ENCODE data around the gene KLHL20. TPM values are rescaled to one million over a fixed set of nuclear protein-coding genes. Genes with fewer than 3 reads are reported as not detected.
"Not testable (repeated sequence)": the region's sequence is repeated elsewhere in the genome, so short reads cannot be mapped to it uniquely, and the experiment has no call there.

KLHL20 gene
- total RNA-seq, 1 experiment from 2014 or later, result 15.3 TPM

- no peak overlapping the region for H3K4me3 ChIP-seq
- POLR2A ChIA-PET (ENCODE audit: unreplicated experiment), result no interaction called here
- H3K79me2 ChIP-seq (ENCODE audit: low read depth), result no peaks in the 10 kb centered on the region
- BruUV-seq (replicated peaks), result no TSS peak
- H3K27ac ChIP-seq, result no peak overlapping the region
- intact Hi-C loops (cut with micrococcal nuclease; ENCODE audit: unreplicated experiment), result no loop called here
- H3K36me3 ChIP-seq (ENCODE audit: low read depth), result no peaks in the 10 kb centered on the region; the same call in 1 of the 2 replicates
- no peaks in the 10 kb centered on the region; the same call in 1 of the 2 replicates for H3F3A ChIP-seq (ENCODE audit: insufficient read depth, low read depth)
- no peak overlapping the region for H2AFZ ChIP-seq
- DNase-seq, result no peak
- H4K20me1 ChIP-seq (ENCODE audit: insufficient read depth), result no peaks in the 10 kb centered on the region
- H3K27me3 ChIP-seq (ENCODE audit: insufficient read depth, low read depth), result no peaks in the 10 kb centered on the region
- no peaks in the 10 kb centered on the region for H3K9me3 ChIP-seq (ENCODE audit: insufficient read depth, low read depth)
- CTCF ChIA-PET, result interaction anchor here (0.6 kb wide), 1 partner anchor 360 kb away, joined by 3 read pairs; no protein-coding TSS in a partner anchor
- H3K9me2 ChIP-seq (ENCODE audit: insufficient read depth), result no peaks in the 10 kb centered on the region
- no peaks in the 10 kb centered on the region for H3K4me1 ChIP-seq (replicated peaks; ENCODE audit: insufficient read depth)
- TF ChIP-seq CTCF (conservative IDR thresholded peaks at IDR 0.05), result no peak
- no peak for TF ChIP-seq EZH2 (IDR thresholded peaks at IDR 0.05; ENCODE audit: low read depth)
- no peak overlapping the region for H3K4me2 ChIP-seq
These were observed 70.2 kb downstream of the KLHL20 start for GRCh38 chr1:173784997-173785396.

GRCh38 chr1:173789841-173790240, 75.1 kb downstream of the KLHL20 start:
- Histone ChIP-seq H3K27ac (no peak overlapping the region), H3K4me2 (no peak overlapping the region), H3K9me2 (ENCODE audit: insufficient read depth) (no peaks in the 10 kb centered on the region), H3K79me2 (ENCODE audit: low read depth) (no peaks in the 10 kb centered on the region), H3K4me3 (no peak overlapping the region), H3F3A (ENCODE audit: insufficient read depth, low read depth) (no peaks in the 10 kb centered on the region), H3K9me3 (ENCODE audit: insufficient read depth, low read depth) (no peaks in the 10 kb centered on the region), H3K36me3 (ENCODE audit: low read depth) (no peaks in the 10 kb centered on the region), H3K27me3 (ENCODE audit: insufficient read depth, low read depth) (no peaks in the 10 kb centered on the region), H4K20me1 (ENCODE audit: insufficient read depth) (no peaks in the 10 kb centered on the region), H3K4me1 (replicated peaks; ENCODE audit: insufficient read depth) (no peaks in the 10 kb centered on the region), H2AFZ (no peak overlapping the region)
- no peak for DNase-seq
- POLR2A ChIA-PET (ENCODE audit: unreplicated experiment), result interaction anchor here (0.7 kb wide), 1 partner anchor 151 kb away, joined by 3 read pairs; no protein-coding TSS in a partner anchor
- CTCF ChIA-PET, result no interaction called here
- no TSS peak for BruUV-seq (replicated peaks)
- intact Hi-C loops (cut with micrococcal nuclease; ENCODE audit: unreplicated experiment), result no loop called here
- TF ChIP-seq CTCF (conservative IDR thresholded peaks at IDR 0.05), result no peak
- no peak for TF ChIP-seq EZH2 (IDR thresholded peaks at IDR 0.05; ENCODE audit: low read depth)

GRCh38 chr1:173798078-173798477, 83.3 kb downstream of the KLHL20 start:
- Histone ChIP-seq H3F3A (ENCODE audit: insufficient read depth, low read depth) (peaks cover 10% of the 10 kb centered on the region), H2AFZ (no peak overlapping the region), H3K4me2 (no peak overlapping the region), H3K4me3 (no peak overlapping the region), H3K4me1 (replicated peaks; ENCODE audit: insufficient read depth) (no peaks in the 10 kb centered on the region), H3K9me3 (ENCODE audit: insufficient read depth, low read depth) (no peaks in the 10 kb centered on the region), H3K27me3 (ENCODE audit: insufficient read depth, low read depth) (no peaks in the 10 kb centered on the region), H3K36me3 (ENCODE audit: low read depth) (peaks cover 3% of the 10 kb centered on the region; the same call in 1 of the 2 replicates), H4K20me1 (ENCODE audit: insufficient read depth) (no peaks in the 10 kb centered on the region), H3K9me2 (ENCODE audit: insufficient read depth) (no peaks in the 10 kb centered on the region), H3K79me2 (ENCODE audit: low read depth) (no peaks in the 10 kb centered on the region), H3K27ac (no peak overlapping the region)
- BruUV-seq (replicated peaks), result no TSS peak
- ChIA-PET CTCF (no interaction called here), POLR2A (ENCODE audit: unreplicated experiment) (interaction anchor here (0.6 kb wide), 1 partner anchor 66 kb away, joined by 6 read pairs; no protein-coding TSS in a partner anchor)
- no peak for DNase-seq
- intact Hi-C loops (cut with micrococcal nuclease; ENCODE audit: unreplicated experiment), result no loop called here
- TF ChIP-seq EZH2 (IDR thresholded peaks at IDR 0.05; ENCODE audit: low read depth) (no peak), CTCF (conservative IDR thresholded peaks at IDR 0.05) (no peak)

- H2AFZ ChIP-seq; H3K36me3 ChIP-seq (ENCODE audit: low read depth); H3K4me1 ChIP-seq (replicated peaks; ENCODE audit: insufficient read depth); intact Hi-C loops (cut with micrococcal nuclease; ENCODE audit: unreplicated experiment); H3K4me2 ChIP-seq; H3K9me2 ChIP-seq (ENCODE audit: insufficient read depth); H3K4me3 ChIP-seq; CTCF ChIA-PET; DNase-seq; BruUV-seq (replicated peaks); H3K27ac ChIP-seq; H3F3A ChIP-seq (ENCODE audit: insufficient read depth, low read depth); H4K20me1 ChIP-seq (ENCODE audit: insufficient read depth); H3K79me2 ChIP-seq (ENCODE audit: low read depth); H3K27me3 ChIP-seq (ENCODE audit: insufficient read depth, low read depth); H3K9me3 ChIP-seq (ENCODE audit: insufficient read depth, low read depth); POLR2A ChIA-PET (ENCODE audit: unreplicated experiment): not testable (repeated sequence)
These were observed 85.2 kb downstream of the KLHL20 start for GRCh38 chr1:173799995-173800394.

Measured in PC-9 (cell line).